SK-N-SH (cell line): ENCODE data around the gene PRRG4. TPM values are rescaled to one million over a fixed set of nuclear protein-coding genes. Genes with fewer than 3 reads are reported as not detected.

Source experiments
- CTCF ChIA-PET: fragments of 300-600, 350-600 bp; formaldehyde crosslinking; extraction: SDS; loops from one replicate; lab custom pipeline; 2021; lab: Yijun Ruan, JAX
- POLR2A ChIA-PET: fragments of 350-600 bp; sonication (Branson Sonifier 250); formaldehyde crosslinking; extraction: SDS; loops from one replicate; lab custom pipeline; 2020; ENCODE audit warnings: antibody characterized with exemption, inconsistent platforms; lab: Yijun Ruan, JAX
- DNase-seq: peaks from one replicate; pipeline ENCODE4 v3.0.0; 2012
- H2AFZ ChIP-seq: fragments of 200-600 bp; sonication (generic); 2 replicates; pipeline ENCODE4 v1.8.1; 2016; ENCODE audit warnings: antibody characterized with exemption, mild to moderate bottlenecking, low read depth
- H3F3A ChIP-seq: fragments of 200-600 bp; sonication (generic); replicated peaks from 2 replicates; pipeline ENCODE3; 2016; ENCODE audit warnings: antibody characterized with exemption, mild to moderate bottlenecking; ENCODE audit not compliant: insufficient read depth
- H3K27ac ChIP-seq, 2 experiments: fragments of 200-500 bp in 1 of 2; fragments of 200-600 bp in 1 of 2; sonication (Bioruptor generic) in 1 of 2; sonication (generic), shearing (Covaris generic) in 1 of 2; 2 replicates each; pipeline versions ENCODE4 v1.5.1 to v1.6.1; 2014 to 2016; ENCODE audit warnings: low read depth in 2 of 2, inconsistent platforms in 1 of 2, low read length in 1 of 2, mild to moderate bottlenecking in 1 of 2, mixed read lengths in 1 of 2
- H3K27me3 ChIP-seq: fragments of 200-600 bp; sonication (generic), shearing (Covaris generic); 2 replicates; pipeline ENCODE4 v1.6.1; 2016; ENCODE audit warnings: mixed run types; ENCODE audit not compliant: insufficient read depth
- H3K36me3 ChIP-seq, 2 experiments: fragments of 200-500 bp in 1 of 2; fragments of 200-600 bp in 1 of 2; sonication (Bioruptor generic) in 1 of 2; sonication (generic) in 1 of 2; replicated peaks in 1 of 2; 2 replicates each; pipeline versions ENCODE3 to v1.5.1; 2014 to 2016; ENCODE audit warnings: low read length in 1 of 2, mild to moderate bottlenecking in 1 of 2; ENCODE audit not compliant: insufficient read depth in 2 of 2, control insufficient read depth in 1 of 2
- H3K4me1 ChIP-seq, 2 experiments: fragments of 200-500 bp in 1 of 2; fragments of 200-600 bp in 1 of 2; sonication (Bioruptor generic) in 1 of 2; sonication (generic), shearing (Covaris generic) in 1 of 2; 2 replicates each; pipeline versions ENCODE4 v1.5.1 to v1.6.1; 2014 to 2016; ENCODE audit warnings: low read depth in 1 of 2, low read length in 1 of 2, mixed run types in 1 of 2; ENCODE audit not compliant: insufficient read depth in 2 of 2, control insufficient read depth in 1 of 2
- H3K4me2 ChIP-seq: fragments of 200-600 bp; sonication (generic), shearing (Covaris generic); 2 replicates; pipeline ENCODE4 v1.6.1; 2017; ENCODE audit warnings: mixed run types
- H3K4me3 ChIP-seq, 2 experiments: fragments of 200-500 bp in 1 of 2; fragments of 200-600 bp in 1 of 2; sonication (Bioruptor generic) in 1 of 2; sonication (generic), shearing (Covaris generic) in 1 of 2; 2 replicates each; pipeline versions ENCODE4 v1.5.1 to v1.8.1; 2014 to 2016; ENCODE audit warnings: low read depth in 2 of 2, inconsistent platforms in 1 of 2, low read length in 1 of 2, mild to moderate bottlenecking in 1 of 2, mixed read lengths in 1 of 2, moderate library complexity in 1 of 2
- H3K79me2 ChIP-seq: fragments of 200-600 bp; sonication (generic); 2 replicates; pipeline ENCODE4 v1.8.1; 2017; ENCODE audit warnings: mild to moderate bottlenecking; ENCODE audit not compliant: insufficient read depth
- H3K9ac ChIP-seq: fragments of 200-600 bp; sonication (generic); 2 replicates; pipeline ENCODE4 v1.6.1; 2017; ENCODE audit warnings: mixed run types
- H3K9me2 ChIP-seq: fragments of 200-600 bp; sonication (generic); 2 replicates; pipeline ENCODE4 v1.6.1; 2017; ENCODE audit warnings: mixed run types
- H3K9me3 ChIP-seq: fragments of 200-600 bp; sonication (generic); 2 replicates; pipeline ENCODE4 v1.6.1; 2017; ENCODE audit warnings: mixed run types, mild to moderate bottlenecking, moderate library complexity
- H4K20me1 ChIP-seq: fragments of 200-600 bp; sonication (generic); 2 replicates; pipeline ENCODE4 v1.6.1; 2017; ENCODE audit warnings: mild to moderate bottlenecking, mixed run types; ENCODE audit not compliant: insufficient read depth
- CHD2 ChIP-seq: fragments of 150-350 bp; IDR thresholded peaks from 2 replicates; pipeline ENCODE4 v1.6.1; 2018; ENCODE audit warnings: low read length; ENCODE audit not compliant: partially characterized antibody
- CTCF ChIP-seq: fragments of 200-600 bp; sonication (generic); IDR thresholded peaks from 2 replicates; pipeline ENCODE4 v1.6.1; 2017; ENCODE audit warnings: antibody characterized with exemption, mild to moderate bottlenecking, moderate library complexity
- EP300 ChIP-seq, 2 experiments: IDR thresholded peaks; 2 replicates each; pipeline versions ENCODE4 v1.4.0 to v1.6.1; 2012; ENCODE audit warnings: borderline replicate concordance in 1 of 2, low read depth in 1 of 2, low read length in 1 of 2
- EZH2phosphoT487 ChIP-seq: fragments of 200-600 bp; sonication (generic); IDR thresholded peaks from 2 replicates; pipeline ENCODE4 v1.6.1; 2017; ENCODE audit warnings: low read depth, mixed run types, mild to moderate bottlenecking, antibody characterized with exemption, moderate library complexity, borderline replicate concordance
- GABPA ChIP-seq: IDR thresholded peaks from 2 replicates; pipeline ENCODE4 v1.4.0; 2012; ENCODE audit warnings: low read depth, mild to moderate bottlenecking
- GATA2 ChIP-seq: sonication (generic); formaldehyde crosslinking; IDR thresholded peaks from 2 replicates; pipeline ENCODE4 v1.5.0; 2020; ENCODE audit warnings: mild to moderate bottlenecking, missing genetic modification reagents
- JUND ChIP-seq: IDR thresholded peaks from 2 replicates; pipeline ENCODE4 v1.4.0; 2012
- MAX ChIP-seq: IDR thresholded peaks from 2 replicates; pipeline ENCODE4 v1.4.0; 2012; ENCODE audit warnings: low read depth
- MEF2A ChIP-seq: IDR thresholded peaks from 2 replicates; pipeline ENCODE4 v1.4.0; 2012; ENCODE audit warnings: low read depth, borderline replicate concordance
- NFIC ChIP-seq: IDR thresholded peaks from 2 replicates; pipeline ENCODE4 v1.4.0; 2012; ENCODE audit warnings: borderline replicate concordance
- NRF1 ChIP-seq: IDR thresholded peaks from 2 replicates; pipeline ENCODE4 v1.6.1; 2012; ENCODE audit warnings: low read depth, mild to moderate bottlenecking, low read length
- PBX3 ChIP-seq: IDR thresholded peaks from 2 replicates; pipeline ENCODE4; 2012
- POLR2AphosphoS5 ChIP-seq: IDR thresholded peaks from 2 replicates; pipeline ENCODE4 v1.6.1; 2012; ENCODE audit warnings: low read depth, low read length
- RFX5 ChIP-seq: IDR thresholded peaks from 2 replicates; pipeline ENCODE4 v1.6.1; 2012; ENCODE audit warnings: mild to moderate bottlenecking, improper control_type of control experiment, low read length
- RXRA ChIP-seq: IDR thresholded peaks from 2 replicates; pipeline ENCODE4 v1.4.0; 2012; ENCODE audit warnings: low read depth, mild to moderate bottlenecking, borderline replicate concordance
- SMC3 ChIP-seq: IDR thresholded peaks from 2 replicates; pipeline ENCODE4 v1.6.1; 2012; ENCODE audit warnings: low read depth, low read length, improper control_type of control experiment
- TEAD4 ChIP-seq: IDR thresholded peaks from 2 replicates; pipeline ENCODE4 v1.4.0; 2012; ENCODE audit warnings: mild to moderate bottlenecking, borderline replicate concordance; ENCODE audit not compliant: insufficient read depth
- USF2 ChIP-seq: fragments of 150-350 bp; IDR thresholded peaks from 2 replicates; pipeline ENCODE4 v1.6.1; 2017; ENCODE audit warnings: antibody characterized with exemption, low read length, low read depth, borderline replicate concordance
- WGBS: methylation state at CpG from one replicate; pipeline ENCODE4 v1.1.6; 2017; ENCODE audit warnings: low lambda C conversion rate; 5-methylcytosine and 5-hydroxymethylcytosine counted together
- polyA plus RNA-seq, 3 experiments: library from polyadenylated mRNA; depleted of rRNA; stranded (reverse); fragments of >200 nt; gene quantifications; 2 replicates each; pipeline ENCODE4 v1.2.3, GENCODE V29; 2012

Gene PRRG4
- polyA plus RNA-seq, 1 of the 3 experiments (the other 2 are of a cell fraction): 0.21 TPM

GRCh38 chr11:32891657-32892354, 62.1 kb downstream of the PRRG4 start:
- Histone ChIP-seq H3F3A (peaks cover 8% of the 10 kb centered on the region), H3K4me1 (peaks cover 9 to 22% of the 10 kb centered on the region in 2 experiments; a peak in 3 of 4 replicates), H3K27me3 (no peaks in the 10 kb centered on the region), H4K20me1 (peaks cover 11% of the 10 kb centered on the region), H3K9me3 (no peaks in the 10 kb centered on the region), H2AFZ (peak overlapping the region; percentile 78), H3K9me2 (no peaks in the 10 kb centered on the region), H3K27ac (peak overlapping the region; percentile 71 to 95), H3K4me3 (peak overlapping the region; percentile 81 to 86), H3K9ac (peak overlapping the region; percentile 95), H3K36me3 (no peaks in the 10 kb centered on the region), H3K4me2 (peak overlapping the region; percentile 85), H3K79me2 (peaks cover 37% of the 10 kb centered on the region)
- 40% methylated on average over 10 of the region's 10 CpGs for WGBS
- POLR2A ChIA-PET: interaction anchor here (0.8 to 1.3 kb wide), 5 partner anchors 58 to 205 kb away, joined by 3 to 4 read pairs (median 3); no protein-coding TSS in a partner anchor
- no peak for TF ChIP-seq EZH2phosphoT487
- no peak for TF ChIP-seq RXRA
- TF ChIP-seq NFIC: no peak
- no peak for TF ChIP-seq RFX5
- no peak for TF ChIP-seq MEF2A
- no peak for TF ChIP-seq CTCF
- TF ChIP-seq EP300 (IDR thresholded peaks at IDR 0.05; ENCODE audit: borderline replicate concordance in 1 of 2, low read depth in 1 of 2, low read length in 1 of 2): no peak
- no peak for TF ChIP-seq TEAD4
- no peak for TF ChIP-seq JUND
- no peak for DNase-seq
- CTCF ChIA-PET: interaction anchor here (1.0 to 1.9 kb wide), 4 partner anchors 10 to 435 kb away, joined by 3 to 6 read pairs (median 4); partner anchors contain the start of gene CCDC73

GRCh38 chr11:32892355-32893092, 62.8 kb downstream of the PRRG4 start, which contains the start of gene QSER1:
QSER1 (plus strand) TSS chr11:32892811; CDS start chr11:32893126, 315 bp downstream.
- H3K4me2 ChIP-seq: peak within 1 kb of the TSS; percentile 94
- under 1% methylated on average over 21 of the region's 91 CpGs for WGBS
- H3K9me3 ChIP-seq: no peaks in the 10 kb centered on the region
- peaks cover 0 to 4% of the 10 kb centered on the region in 2 experiments for H3K36me3 ChIP-seq
- peaks cover 44% of the 10 kb centered on the region for H3K79me2 ChIP-seq
- H3F3A ChIP-seq: peaks cover 8% of the 10 kb centered on the region
- DNase-seq: peak; percentile 97
- peak within 1 kb of the TSS; percentile 80 to 95 for H3K27ac ChIP-seq
- H2AFZ ChIP-seq: peak within 1 kb of the TSS; percentile 81
- H3K9me2 ChIP-seq: no peaks in the 10 kb centered on the region
- peak within 1 kb of the TSS; percentile 96 for H3K9ac ChIP-seq
- H4K20me1 ChIP-seq: peaks cover 18% of the 10 kb centered on the region
- ChIA-PET CTCF (interaction anchor here (0.7 to 2.3 kb wide), 13 partner anchors 10 to 434 kb away, joined by 3 to 9 read pairs (median 4); partner anchors contain the start of genes CCDC73, EIF3M and TCP11L1), POLR2A (interaction anchor here (0.8 to 1.3 kb wide), 6 partner anchors 22 to 204 kb away, joined by 3 to 4 read pairs (median 3); no protein-coding TSS in a partner anchor)
- no peaks in the 10 kb centered on the region for H3K27me3 ChIP-seq
- H3K4me3 ChIP-seq: peak within 1 kb of the TSS; percentile 85 to 86
- H3K4me1 ChIP-seq: peaks cover 9 to 22% of the 10 kb centered on the region in 2 experiments; a peak in 3 of 4 replicates
- TF ChIP-seq POLR2AphosphoS5 (peak; percentile 63), CHD2 (peak; percentile 29), GATA2 (CRISPR knock-in tag) (no peak; the same call in 1 of the 2 replicates), GABPA (0 out of 2 replicates have a peak, but pooled peaks have one; percentile 39), NRF1 (no peak), JUND (no peak), RFX5 (no peak), MAX (peak; percentile 78), CTCF (no peak), USF2 (no peak), PBX3 (no peak), SMC3 (no peak)
